A673 (cell line): ENCODE measurements around the gene PLEKHB2.

Experiments
- EZH2 ChIP-seq: fragments of 200-600 bp; sonication (generic); IDR thresholded peaks from 2 replicates; pipeline ENCODE4 v1.6.1; 2017; ENCODE audit warnings: borderline replicate concordance, low read depth, mild to moderate bottlenecking, mixed read lengths, antibody characterized with exemption, low read length; ENCODE audit not compliant: poor library complexity, severe bottlenecking
- TF ChIP-seq, protein P1 (sequence below): fragments of 300-800, 200-600 bp; sonication (generic); conservative IDR thresholded peaks from 2 replicates; pipeline ENCODE4 v1.5.1; 2017; ENCODE audit warnings: low read depth, mild to moderate bottlenecking, antibody characterized with exemption, low read length, moderate library complexity, mixed read lengths

DNA sequence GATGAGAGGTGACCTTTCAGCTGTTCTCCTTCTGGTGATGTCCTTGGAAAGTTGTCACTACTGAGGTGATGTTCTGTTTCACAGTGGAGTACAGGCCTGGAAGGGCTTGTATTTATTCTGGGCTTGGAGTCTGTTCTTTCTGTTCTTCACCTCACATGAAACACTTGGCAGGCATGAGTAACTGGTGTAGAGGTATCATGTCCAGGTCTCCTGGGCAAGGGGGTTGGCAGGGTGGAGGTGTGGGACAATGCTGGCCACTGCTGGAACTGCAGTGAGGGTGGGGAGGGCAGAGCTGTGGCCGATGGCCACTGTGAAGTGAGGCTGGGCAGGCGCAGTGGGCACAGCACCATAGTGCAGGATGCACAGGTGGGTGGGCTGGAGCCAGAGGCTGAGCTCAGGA is 35.4 kb downstream of the PLEKHB2 start:
- TF ChIP-seq, protein P1, sequence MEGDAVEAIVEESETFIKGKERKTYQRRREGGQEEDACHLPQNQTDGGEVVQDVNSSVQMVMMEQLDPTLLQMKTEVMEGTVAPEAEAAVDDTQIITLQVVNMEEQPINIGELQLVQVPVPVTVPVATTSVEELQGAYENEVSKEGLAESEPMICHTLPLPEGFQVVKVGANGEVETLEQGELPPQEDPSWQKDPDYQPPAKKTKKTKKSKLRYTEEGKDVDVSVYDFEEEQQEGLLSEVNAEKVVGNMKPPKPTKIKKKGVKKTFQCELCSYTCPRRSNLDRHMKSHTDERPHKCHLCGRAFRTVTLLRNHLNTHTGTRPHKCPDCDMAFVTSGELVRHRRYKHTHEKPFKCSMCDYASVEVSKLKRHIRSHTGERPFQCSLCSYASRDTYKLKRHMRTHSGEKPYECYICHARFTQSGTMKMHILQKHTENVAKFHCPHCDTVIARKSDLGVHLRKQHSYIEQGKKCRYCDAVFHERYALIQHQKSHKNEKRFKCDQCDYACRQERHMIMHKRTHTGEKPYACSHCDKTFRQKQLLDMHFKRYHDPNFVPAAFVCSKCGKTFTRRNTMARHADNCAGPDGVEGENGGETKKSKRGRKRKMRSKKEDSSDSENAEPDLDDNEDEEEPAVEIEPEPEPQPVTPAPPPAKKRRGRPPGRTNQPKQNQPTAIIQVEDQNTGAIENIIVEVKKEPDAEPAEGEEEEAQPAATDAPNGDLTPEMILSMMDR, result no peak
- no peak for TF ChIP-seq EZH2
